Fibroblast of the aortic adventitia (primary cell): ENCODE measurements around the gene METTL25. TPM values are rescaled to one million over a fixed set of nuclear protein-coding genes. Genes with fewer than 3 reads are reported as not detected.
A peak's percentile ranks its signal among the peaks of the same experiment; 100 is the strongest.

ENCODE experiments used
- DNase-seq: peaks from one replicate; pipeline ENCODE4 v3.0.0-alpha.2; 2010; ENCODE audit warnings: low read depth
- H3K4me3 ChIP-seq: 2 replicates; pipeline ENCODE4 v1.5.1; 2011; ENCODE audit warnings: low read depth, mild to moderate bottlenecking, control low read depth, low read length, moderate library complexity
- total RNA-seq: library from RNA; depleted of rRNA; stranded (reverse); fragments of >200 nt; gene quantifications from 2 replicates; pipeline ENCODE4 v1.2.3, GENCODE V29; 2012; ENCODE audit warnings: low replicate concordance
- TF ChIP-seq, protein P1 (sequence below): IDR thresholded peaks from 2 replicates; pipeline ENCODE4 v1.5.1; 2011; ENCODE audit warnings: mild to moderate bottlenecking, low read length, control low read depth, inconsistent platforms; ENCODE audit not compliant: insufficient read depth

METTL25 gene
- total RNA-seq, 1 donor, result 13.6 TPM

DNA sequence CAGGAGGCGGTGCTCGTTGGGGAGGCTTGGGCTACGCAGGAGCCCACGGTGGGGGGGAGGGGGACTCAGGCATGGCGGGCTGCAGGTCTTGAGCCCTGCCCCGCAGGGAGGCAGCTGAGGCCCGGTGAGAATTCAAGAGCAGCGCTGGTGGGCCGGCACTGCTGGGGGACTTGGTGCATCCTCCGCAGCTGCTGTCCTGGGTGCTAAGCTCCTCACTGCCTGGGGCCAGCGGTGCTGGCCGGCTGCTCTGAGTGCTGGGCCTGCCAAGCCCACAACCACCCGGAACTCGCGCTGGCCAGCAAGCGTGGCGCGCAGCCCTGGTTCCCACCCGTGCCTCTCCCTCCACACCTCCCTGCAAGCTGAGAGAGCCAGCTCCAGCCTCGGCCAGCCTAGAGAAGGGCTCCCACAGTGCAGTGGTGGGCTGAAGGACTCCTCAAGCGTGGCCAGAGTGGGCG, 3.2 kb downstream of the METTL25 start:
- TF ChIP-seq, protein P1, sequence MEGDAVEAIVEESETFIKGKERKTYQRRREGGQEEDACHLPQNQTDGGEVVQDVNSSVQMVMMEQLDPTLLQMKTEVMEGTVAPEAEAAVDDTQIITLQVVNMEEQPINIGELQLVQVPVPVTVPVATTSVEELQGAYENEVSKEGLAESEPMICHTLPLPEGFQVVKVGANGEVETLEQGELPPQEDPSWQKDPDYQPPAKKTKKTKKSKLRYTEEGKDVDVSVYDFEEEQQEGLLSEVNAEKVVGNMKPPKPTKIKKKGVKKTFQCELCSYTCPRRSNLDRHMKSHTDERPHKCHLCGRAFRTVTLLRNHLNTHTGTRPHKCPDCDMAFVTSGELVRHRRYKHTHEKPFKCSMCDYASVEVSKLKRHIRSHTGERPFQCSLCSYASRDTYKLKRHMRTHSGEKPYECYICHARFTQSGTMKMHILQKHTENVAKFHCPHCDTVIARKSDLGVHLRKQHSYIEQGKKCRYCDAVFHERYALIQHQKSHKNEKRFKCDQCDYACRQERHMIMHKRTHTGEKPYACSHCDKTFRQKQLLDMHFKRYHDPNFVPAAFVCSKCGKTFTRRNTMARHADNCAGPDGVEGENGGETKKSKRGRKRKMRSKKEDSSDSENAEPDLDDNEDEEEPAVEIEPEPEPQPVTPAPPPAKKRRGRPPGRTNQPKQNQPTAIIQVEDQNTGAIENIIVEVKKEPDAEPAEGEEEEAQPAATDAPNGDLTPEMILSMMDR, result no peak
- DNase-seq, result no peak
- H3K4me3 ChIP-seq, result no peak overlapping the region

- no peak for DNase-seq
- TF ChIP-seq, protein P1, result no peak
Measured at GRCh38 chr12:82363990-82364389, 5.7 kb downstream of the METTL25 start.

GRCh38 chr12:82366197-82366596, 7.9 kb downstream of the METTL25 start:
- TF ChIP-seq, protein P1, result no peak
- H3K4me3 ChIP-seq, result no peak overlapping the region
- no peak for DNase-seq

More at GRCh38 chr12:82363990-82364389, 5.7 kb downstream of the METTL25 start:
- no peak overlapping the region for H3K4me3 ChIP-seq

DNA sequence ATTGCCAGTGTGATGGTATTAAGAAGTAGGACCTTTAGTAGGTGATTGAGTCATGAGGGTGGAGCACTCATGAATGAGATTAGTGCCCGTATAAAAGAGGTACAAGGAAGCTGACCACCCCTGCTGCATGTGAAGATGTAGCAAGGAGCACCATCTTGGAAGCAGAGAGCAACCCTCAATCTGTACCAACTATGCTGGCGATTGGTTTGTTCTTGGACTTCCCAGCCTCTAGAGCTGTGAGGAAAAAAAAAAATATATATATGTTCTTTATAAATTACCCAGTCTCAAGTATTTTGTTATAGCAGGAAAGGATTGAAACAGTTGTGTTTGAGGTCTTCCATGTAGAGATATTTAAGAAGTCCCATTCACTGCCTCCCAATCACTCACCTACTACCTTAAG, 16.9 kb downstream of the METTL25 start:
- DNase-seq, result no peak
- TF ChIP-seq, protein P1, result no peak
- no peak overlapping the region for H3K4me3 ChIP-seq

DNA sequence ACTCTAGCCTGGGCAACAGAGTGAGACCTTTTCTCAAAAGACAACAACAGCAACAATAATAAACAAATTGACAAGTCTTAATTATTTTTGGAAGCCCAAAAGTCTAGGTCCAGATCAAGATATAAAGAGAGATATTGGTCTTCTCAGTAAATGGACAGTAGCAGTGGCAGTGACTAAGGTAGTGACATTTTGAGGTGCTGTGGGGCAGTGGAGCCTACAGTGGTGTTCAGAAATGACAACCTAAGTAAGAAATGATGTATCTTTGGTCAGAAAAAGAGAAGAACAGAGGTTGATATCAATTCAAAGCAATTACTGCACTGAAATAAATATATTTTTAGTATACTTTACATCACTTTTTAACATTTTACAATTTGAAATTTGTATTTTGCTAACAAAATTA, 20.7 kb downstream of the METTL25 start:
- TF ChIP-seq, protein P1, result no peak

GRCh38 chr12:82383930-82384552, 25.7 kb downstream of the METTL25 start:
- DNase-seq, result peak; percentile 48
- TF ChIP-seq, protein P1, result peak; percentile 54
- H3K4me3 ChIP-seq, result no peak overlapping the region

More for the DNA sequence above, 20.7 kb downstream of the METTL25 start:
- H3K4me3 ChIP-seq, result no peak overlapping the region
- DNase-seq, result no peak

GRCh38 chr12:82398879-82399278, 40.5 kb downstream of the METTL25 start:
- no peak overlapping the region for H3K4me3 ChIP-seq
- TF ChIP-seq, protein P1, result no peak
- no peak for DNase-seq
